ENCODE data around the gene ELANE.

Gene ELANE

DNA sequence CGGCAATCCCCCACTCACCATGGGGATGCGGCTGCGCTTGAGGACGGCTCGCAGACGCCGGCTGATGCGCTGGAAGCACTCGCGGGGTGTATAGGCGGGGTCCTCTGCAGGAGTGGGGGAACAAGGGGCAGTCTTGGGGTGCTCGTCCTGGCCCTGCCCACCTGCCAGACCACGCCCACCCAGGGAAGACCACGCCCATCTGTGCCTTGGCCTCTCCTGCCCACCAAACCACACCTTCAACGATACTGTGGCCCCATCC is 47.9 kb downstream of the ELANE start:
- no peak for FAIRE-seq

- FAIRE-seq = no peak
These were observed 48.4 kb downstream of the ELANE start for GRCh38 chr19:900302-901111.

- FAIRE-seq = no peak
These were observed 49.4 kb downstream of the ELANE start for GRCh38 chr19:901216-902092.

- no peak for FAIRE-seq
These were observed 49.9 kb downstream of the ELANE start for GRCh38 chr19:902093-902370.

- FAIRE-seq = no peak
These were observed 50.5 kb downstream of the ELANE start for GRCh38 chr19:902446-903226.

- no peak for FAIRE-seq
These were observed 51.2 kb downstream of the ELANE start for GRCh38 chr19:903266-903797.

- FAIRE-seq = no peak
These were observed 52.4 kb downstream of the ELANE start for GRCh38 chr19:904545-904944.

Data from colon (tissue), 2 donors.